GM12878 (cell line): ENCODE measurements around the gene CDKN3. TPM values are rescaled to one million over a fixed set of nuclear protein-coding genes. Genes with fewer than 3 reads are reported as not detected.

Experiments
- ATAC-seq: fragments of 200-7000 bp; cut with Tn5 transposase; 3 replicates; pipeline ENCODE4 v1.9.1; 2020; ENCODE audit warnings: mild to moderate bottlenecking, moderate library complexity
- BruUV-seq: library from RNA; stranded (reverse); fragments of 400-500 nt; replicated peaks from 2 replicates; lab custom pipeline; 2021; lab: Mats Ljungman, UMichigan
- CTCF ChIA-PET: fragments of 300-600 bp; sonication (Branson Sonifier 250); formaldehyde crosslinking; extraction: SDS; loops from one replicate; lab custom pipeline; 2021; ENCODE audit warnings: inconsistent platforms; lab: Yijun Ruan, JAX
- POLR2A ChIA-PET: fragments of 350-600 bp; formaldehyde crosslinking; extraction: SDS; loops from one replicate; lab custom pipeline; 2021; ENCODE audit warnings: inconsistent platforms; lab: Charles Lee
- RAD21 ChIA-PET: fragments of 300-600 bp; sonication (Branson Sonifier 250); formaldehyde crosslinking; loops from one replicate; lab custom pipeline; 2023; ENCODE audit warnings: antibody characterized with exemption; ENCODE audit not compliant: unreplicated experiment; lab: Charles Lee
- SMC1A ChIA-PET: fragments of 300-600 bp; sonication (Branson Sonifier 250); formaldehyde crosslinking; loops from one replicate; lab custom pipeline; 2023; ENCODE audit not compliant: unreplicated experiment, uncharacterized antibody; lab: Charles Lee
- DNase-seq: peaks from one replicate; pipeline ENCODE4 v3.0.0-alpha.2; 2011; ENCODE audit warnings: low read depth, low spot score
- FAIRE-seq: peaks from 3 replicates; lab custom pipeline; 2011; peaks lifted over from hg19 to GRCh38; lab: Jason Lieb, UNC
- H2AFZ ChIP-seq: 2 replicates; pipeline ENCODE4 v1.6.0; 2011; ENCODE audit warnings: low read depth, low read length, control low read depth; ENCODE audit not compliant: control insufficient read depth
- H3K27ac ChIP-seq: 2 replicates; pipeline ENCODE4 v1.5.1; 2011; ENCODE audit warnings: control low read depth; ENCODE audit not compliant: control insufficient read depth, insufficient read depth
- H3K27me3 ChIP-seq, 2 experiments: replicated peaks in 1 of 2; 2 replicates each; pipeline versions ENCODE4 v1.6.0 to v1.6.1; 2011; ENCODE audit warnings: low read length in 1 of 2; ENCODE audit not compliant: control insufficient read depth in 2 of 2, insufficient read depth in 2 of 2
- H3K36me3 ChIP-seq, 2 experiments: 2 replicates each; pipeline ENCODE4 v1.5.1; 2011; ENCODE audit warnings: low read length in 1 of 2; ENCODE audit not compliant: control insufficient read depth in 2 of 2, insufficient read depth in 2 of 2
- H3K4me1 ChIP-seq: 2 replicates; pipeline ENCODE4 v1.6.1; 2011; ENCODE audit warnings: mild to moderate bottlenecking, low read length, moderate library complexity, mixed read lengths; ENCODE audit not compliant: control insufficient read depth, insufficient read depth
- H3K4me2 ChIP-seq: 2 replicates; pipeline ENCODE4 v1.6.0; 2011; ENCODE audit warnings: control low read depth; ENCODE audit not compliant: control insufficient read depth, insufficient read depth
- H3K4me3 ChIP-seq: fragments of 200-600 bp; sonication (generic); 2 replicates; pipeline ENCODE4 v1.5.1; 2016
- H3K79me2 ChIP-seq: 2 replicates; pipeline ENCODE4 v1.6.0; 2011; ENCODE audit warnings: low read length; ENCODE audit not compliant: control insufficient read depth, insufficient read depth
- H3K9ac ChIP-seq: 2 replicates; pipeline ENCODE4 v1.8.0; 2011; ENCODE audit warnings: low read length, control low read depth, mixed read lengths; ENCODE audit not compliant: control insufficient read depth, insufficient read depth
- H3K9me3 ChIP-seq: replicated peaks from 3 replicates; pipeline ENCODE4 v1.5.1; 2011; ENCODE audit warnings: mild to moderate bottlenecking, low read length; ENCODE audit not compliant: control insufficient read depth, insufficient read depth
- H4K20me1 ChIP-seq: 2 replicates; pipeline ENCODE4 v1.6.0; 2011; ENCODE audit not compliant: control insufficient read depth, insufficient read depth
- BRCA1 ChIP-seq: IDR thresholded peaks from 2 replicates; pipeline ENCODE4 v1.6.1; 2011; ENCODE audit warnings: low read depth, low read length, improper control_type of control experiment
- CHD2 ChIP-seq: IDR thresholded peaks from 2 replicates; pipeline ENCODE4 v1.6.1; 2011; ENCODE audit warnings: low read depth, low read length, improper control_type of control experiment, borderline replicate concordance
- CREB1 ChIP-seq: IDR thresholded peaks from 2 replicates; pipeline ENCODE4 v1.6.1; 2012; ENCODE audit warnings: low read depth, mild to moderate bottlenecking, inconsistent platforms
- ESRRA ChIP-seq: IDR thresholded peaks from 2 replicates; pipeline ENCODE4 v1.6.1; 2012; ENCODE audit warnings: mild to moderate bottlenecking, low read length, improper control_type of control experiment
- ETV6 ChIP-seq, 2 experiments: fragments of 450-650 bp in 1 of 2; IDR thresholded peaks in 1 of 2; conservative IDR thresholded peaks in 1 of 2; 2 replicates each; pipeline ENCODE4 v1.6.1; 2014; ENCODE audit warnings: antibody characterized with exemption in 1 of 2, borderline replicate concordance in 1 of 2, low read depth in 1 of 2, mild to moderate bottlenecking in 1 of 2, moderate library complexity in 1 of 2
- JUNB ChIP-seq: IDR thresholded peaks from 2 replicates; pipeline ENCODE4 v1.6.1; 2016; ENCODE audit warnings: antibody characterized with exemption, mild to moderate bottlenecking
- POLR2AphosphoS2 ChIP-seq: IDR thresholded peaks from 2 replicates; pipeline ENCODE4 v1.6.1; 2011; ENCODE audit warnings: low read depth, mild to moderate bottlenecking, low read length, improper control_type of control experiment, moderate library complexity
- PRDM15 ChIP-seq: fragments of 450-650 bp; formaldehyde crosslinking; IDR thresholded peaks from 2 replicates; pipeline ENCODE4 v1.4.0; 2020; ENCODE audit warnings: mild to moderate bottlenecking, moderate library complexity
- SRF ChIP-seq, 2 experiments: IDR thresholded peaks; 2 replicates each; pipeline ENCODE4 v1.6.1; 2011; ENCODE audit warnings: low read depth in 2 of 2, low read length in 2 of 2, mild to moderate bottlenecking in 1 of 2, moderate library complexity in 1 of 2
- TCF12 ChIP-seq: IDR thresholded peaks from 2 replicates; pipeline ENCODE4 v1.6.1; 2011; ENCODE audit warnings: low read depth, mild to moderate bottlenecking, low read length
- WGBS: methylation state at CpG from one replicate; pipeline ENCODE4 v1.1.6; 2016; ENCODE audit warnings: low lambda C conversion rate; ENCODE audit not compliant: insufficient replicate concordance, insufficient coverage; ENCODE audit errors: missing lambda C conversion rate; 5-methylcytosine and 5-hydroxymethylcytosine counted together
- in situ Hi-C: fragments of 300-500 bp; cut with MboI; formaldehyde crosslinking; loops from 9 replicates; pipeline ENCODE4 v1.14.3; 2018; ENCODE audit warnings: mixed read lengths
- intact Hi-C: fragments of 100-400 bp; cut with micrococcal nuclease; formaldehyde crosslinking; loops from one replicate; pipeline ENCODE4 v1.14.2; 2022; ENCODE audit not compliant: unreplicated experiment
- polyA plus RNA-seq, 11 experiments: library from polyadenylated mRNA; depleted of rRNA in 4 of 11; unstranded in 6 of 11; stranded (reverse) in 5 of 11; fragments of >200 nt; fragmentation: Nextera tagmentation in 4 of 11; fragmentation: Illumina TruSeq in 1 of 11; extraction: Ambion mirVana in 4 of 11; extraction: Trizol in 1 of 11; gene quantifications; 1 replicate in 1 of 11; 2 replicates in 10 of 11; pipeline versions ENCODE4 v1.2.1 to v1.2.3, GENCODE V29; 2011 to 2016; ENCODE audit warnings: inconsistent platforms in 2 of 11, missing spikeins in 2 of 11, low read depth in 1 of 11
- total RNA-seq, 4 experiments: library from RNA; depleted of rRNA in 3 of 4; stranded (reverse); fragments of >200 nt in 3 of 4; fragmentation: Illumina TruSeq in 1 of 4; extraction: Trizol in 1 of 4; gene quantifications; 2 replicates each; pipeline versions ENCODE4 v1.2.1 to v1.2.3, GENCODE V29; 2013 to 2021

The CDKN3 gene
- total and polyA plus RNA-seq, 10 of the 15 experiments (the other 5 are each of a cell fraction or from before 2014, with no cell fraction given), result 54.9 to 197 (median 111) TPM

GRCh38 chr14:54362089-54362504 is 34.7 kb upstream of the CDKN3 start:
- POLR2A ChIA-PET, result no interaction called here
- Histone ChIP-seq H3K27me3 (peaks cover 0 to 3% of the 10 kb centered on the region in 2 experiments; a peak in 1 of 4 replicates), H3K9ac (no peak overlapping the region), H3K27ac (no peak overlapping the region), H4K20me1 (no peaks in the 10 kb centered on the region), H3K4me3 (no peak overlapping the region), H3K36me3 (no peaks in the 10 kb centered on the region), H3K79me2 (no peaks in the 10 kb centered on the region), H3K9me3 (no peaks in the 10 kb centered on the region), H3K4me2 (no peak overlapping the region), H3K4me1 (no peaks in the 10 kb centered on the region), H2AFZ (no peak overlapping the region)
- RAD21 ChIA-PET, result interaction anchor here (1.4 kb wide), 1 partner anchor 14 kb away, joined by 5 read pairs; no protein-coding TSS in a partner anchor
- FAIRE-seq, result no peak
- no peak for DNase-seq
- SMC1A ChIA-PET, result interaction anchor here (1.0 kb wide), 1 partner anchor 412 kb away, joined by 3 read pairs; no protein-coding TSS in a partner anchor
- in situ Hi-C loops (no loop called here), intact Hi-C loops (loop anchor here (10.0 kb wide), 1 partner anchor 413 kb away; no protein-coding TSS in a partner anchor)
- TF ChIP-seq ETV6 (conservative IDR thresholded peaks at IDR 0.05 in 1 of 2, IDR thresholded peaks at IDR 0.05 in 1 of 2; ENCODE audit: borderline replicate concordance in 1 of 2, low read depth in 1 of 2) (no peak), CHD2 (no peak), POLR2AphosphoS2 (no peak), SRF (IDR thresholded peaks at IDR 0.05; ENCODE audit: low read depth in 2 of 2, low read length in 2 of 2) (no peak), JUNB (no peak), PRDM15 (no peak), CREB1 (no peak), TCF12 (no peak), BRCA1 (no peak), ESRRA (no peak)
- no peak for ATAC-seq
- BruUV-seq, result no TSS peak
- 59% methylated on average over 5 of the region's 5 CpGs for WGBS
- CTCF ChIA-PET, result interaction anchor here (2.8 kb wide), 1 partner anchor 14 kb away, joined by 13 read pairs; no protein-coding TSS in a partner anchor
